AG09319 (cell line): Measurements from ENCODE around the gene PASD1.
"Not testable (repeated sequence)": the region's sequence is repeated elsewhere in the genome, so short reads cannot be mapped to it uniquely, and the experiment has no call there.

Experiments used
- DNase-seq: peaks from one replicate; pipeline ENCODE4 v3.0.0-alpha.2; 2010; ENCODE audit warnings: low read depth; ENCODE audit errors: extremely low read depth
- CTCF ChIP-seq: IDR thresholded peaks from 2 replicates; pipeline ENCODE4 v1.5.1; 2011; ENCODE audit warnings: low read depth, mild to moderate bottlenecking, inconsistent platforms, low read length, moderate library complexity

The PASD1 gene

GRCh38 chrX:151538190-151539122, 25.0 kb upstream of the PASD1 start:
- no peak for TF ChIP-seq CTCF
- no peak for DNase-seq

GRCh38 chrX:151543706-151544105, 19.8 kb upstream of the PASD1 start:
- no peak for TF ChIP-seq CTCF
- no peak for DNase-seq

GRCh38 chrX:151546226-151546625, 17.2 kb upstream of the PASD1 start:
- DNase-seq = not testable (repeated sequence)

- not testable (repeated sequence) for DNase-seq
Measured at GRCh38 chrX:151551176-151551575, 12.3 kb upstream of the PASD1 start.

GRCh38 chrX:151552743-151553142, 10.7 kb upstream of the PASD1 start:
- no peak for DNase-seq
- no peak for TF ChIP-seq CTCF

GRCh38 chrX:151555301-151555700, 8.2 kb upstream of the PASD1 start:
- not testable (repeated sequence) for DNase-seq

- DNase-seq = not testable (repeated sequence)
Measured at GRCh38 chrX:151562485-151562884, 990 bp upstream of the PASD1 start.

- DNase-seq = not testable (repeated sequence)
Measured at GRCh38 chrX:151563003-151563402, 472 bp upstream of the PASD1 start.

- no peak for DNase-seq
- TF ChIP-seq CTCF = no peak
Measured at GRCh38 chrX:151564035-151564434, 560 bp downstream of the PASD1 start.

GRCh38 chrX:151566872-151567271, 3.4 kb downstream of the PASD1 start:
- DNase-seq = not testable (repeated sequence)

GRCh38 chrX:151570561-151570960, 7.1 kb downstream of the PASD1 start:
- no peak for TF ChIP-seq CTCF
- DNase-seq = no peak

GRCh38 chrX:151593384-151593783, 29.9 kb downstream of the PASD1 start:
- not testable (repeated sequence) for DNase-seq
